GM19043 (cell line): ENCODE results near the gene MMP11.

Experiments used
- ATAC-seq: cut with Tn5 transposase; IDR thresholded peaks from one replicate; pipeline ENCODE4 v1.9.1; 2021; ENCODE audit warnings: low read depth; ENCODE audit not compliant: unreplicated experiment

The MMP11 gene

DNA sequence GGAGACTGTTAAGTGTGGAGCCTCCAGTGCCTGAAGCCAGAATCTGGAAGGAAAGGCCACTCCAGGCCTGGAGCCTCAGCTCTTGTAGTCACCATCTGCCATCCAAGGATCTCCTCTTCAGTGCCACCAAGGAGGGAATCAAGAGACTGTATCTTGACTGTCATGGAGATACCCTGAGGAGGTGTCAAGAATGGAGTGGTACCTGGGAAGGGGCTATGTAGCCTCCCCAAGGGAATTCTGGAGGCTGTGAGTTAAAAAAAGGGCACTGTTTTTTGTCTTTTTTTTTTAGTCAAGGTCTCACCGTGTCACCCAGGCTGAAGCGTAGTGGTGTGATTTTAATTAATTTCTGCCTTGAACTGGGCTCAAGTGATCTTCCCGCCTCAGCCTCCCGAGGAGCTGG, 13.1 kb upstream of the MMP11 start:
- no peak for ATAC-seq

- ATAC-seq, result no peak
Measured at GRCh38 chr22:23760056-23760455, 12.6 kb upstream of the MMP11 start.

DNA sequence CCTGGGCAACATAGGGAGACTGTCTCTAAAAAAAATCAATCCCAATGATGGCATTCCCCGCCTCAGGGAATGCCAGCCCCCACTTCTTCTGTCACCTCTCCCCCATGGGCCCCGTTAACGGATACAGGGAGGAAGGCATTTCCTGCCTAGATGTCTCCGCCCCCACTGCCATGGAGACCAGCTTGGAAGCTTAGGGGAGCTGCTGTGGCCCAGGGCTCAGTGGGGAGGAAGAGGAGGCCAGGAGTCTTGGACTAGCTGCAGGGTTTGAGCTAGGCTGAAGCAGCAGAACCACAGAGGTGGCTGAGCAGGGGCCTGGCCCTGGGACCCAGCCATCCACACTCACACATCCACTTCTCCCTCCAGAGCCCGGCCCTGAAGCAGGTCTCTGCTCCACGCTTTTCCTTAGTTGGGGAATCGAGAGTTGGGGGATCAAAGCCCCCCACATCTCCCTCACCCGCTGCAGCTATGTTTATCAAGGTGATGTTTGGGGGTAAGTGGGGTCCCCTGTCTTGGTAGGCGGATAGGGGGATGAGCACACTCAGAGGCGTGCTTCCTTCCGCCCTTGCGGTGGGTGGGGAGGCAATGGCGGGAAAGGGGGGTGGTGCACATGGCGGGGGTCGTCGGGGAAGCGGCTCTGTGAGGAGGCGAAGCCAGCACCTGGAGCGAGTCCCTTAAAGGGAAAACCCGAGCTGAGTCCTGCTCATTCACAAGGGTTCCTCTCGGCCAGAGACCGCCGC, 9.6 kb upstream of the MMP11 start, which contains the start of gene C22orf15:
TSS of gene C22orf15 (plus strand) at position 149 of the 737 bp plus-strand sequence. CDS start at position 466, 317 bp downstream.
- no peak for ATAC-seq

- no peak for ATAC-seq
Measured at GRCh38 chr22:23763579-23763945, 9.1 kb upstream of the MMP11 start.

GRCh38 chr22:23763954-23764353, 8.7 kb upstream of the MMP11 start:
- ATAC-seq, result no peak

GRCh38 chr22:23764899-23765881, 7.5 kb upstream of the MMP11 start:
- ATAC-seq, result no peak

GRCh38 chr22:23767303-23767672, 5.4 kb upstream of the MMP11 start:
- ATAC-seq, result no peak

DNA sequence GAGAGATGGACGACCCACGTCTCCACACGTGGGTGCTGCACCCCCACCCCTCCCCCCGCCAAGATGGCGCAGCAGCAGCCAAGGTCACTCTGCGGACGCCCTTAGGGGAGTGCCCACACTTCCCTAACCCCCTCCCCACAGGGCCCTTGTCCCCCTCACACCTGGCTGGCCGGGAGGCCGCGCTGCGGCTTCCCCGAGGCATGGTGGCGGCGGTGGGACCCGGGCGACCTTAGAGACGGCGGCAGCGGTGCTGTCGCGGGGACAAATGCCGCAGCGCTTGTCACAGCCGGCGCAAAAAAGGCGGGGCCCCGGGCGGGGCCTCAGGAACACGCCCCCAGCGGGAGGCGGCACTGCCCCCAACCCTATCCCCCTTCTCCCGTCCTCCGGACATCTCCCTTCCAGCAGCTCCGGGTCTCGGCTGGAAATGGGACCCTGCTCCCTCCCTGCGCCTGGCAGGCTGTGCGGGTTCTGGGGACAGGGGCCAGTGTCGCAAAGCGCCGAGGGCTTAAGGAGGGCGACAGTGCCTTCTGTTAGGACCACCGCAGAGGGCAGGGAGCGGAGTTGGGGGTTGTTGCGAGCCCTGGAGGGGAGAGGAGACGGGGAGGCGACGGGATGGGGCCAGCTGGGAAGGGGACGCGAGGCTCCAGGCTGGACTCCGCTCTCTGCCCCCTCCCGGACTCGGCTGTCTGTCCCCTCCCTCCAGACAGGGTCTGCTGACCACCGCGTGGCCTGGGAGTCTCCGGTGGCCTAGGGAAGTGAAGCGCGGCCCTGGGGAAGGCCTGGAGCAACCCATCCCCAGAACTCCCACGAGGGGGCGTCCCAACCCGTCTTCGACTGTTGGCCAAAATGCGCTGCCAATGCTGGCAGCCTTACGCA, 4.7 kb upstream of the MMP11 start, which contains the start of gene CHCHD10:
TSS of gene CHCHD10 (minus strand) at position 300 of the 876 bp plus-strand sequence. CDS start at position 202, 98 bp downstream.
- peak; percentile 44 for ATAC-seq

- ATAC-seq, result no peak
Measured at GRCh38 chr22:23769321-23769965, 3.2 kb upstream of the MMP11 start.

- ATAC-seq, result no peak
Measured at GRCh38 chr22:23772315-23772648, 367 bp upstream of the MMP11 start.

DNA sequence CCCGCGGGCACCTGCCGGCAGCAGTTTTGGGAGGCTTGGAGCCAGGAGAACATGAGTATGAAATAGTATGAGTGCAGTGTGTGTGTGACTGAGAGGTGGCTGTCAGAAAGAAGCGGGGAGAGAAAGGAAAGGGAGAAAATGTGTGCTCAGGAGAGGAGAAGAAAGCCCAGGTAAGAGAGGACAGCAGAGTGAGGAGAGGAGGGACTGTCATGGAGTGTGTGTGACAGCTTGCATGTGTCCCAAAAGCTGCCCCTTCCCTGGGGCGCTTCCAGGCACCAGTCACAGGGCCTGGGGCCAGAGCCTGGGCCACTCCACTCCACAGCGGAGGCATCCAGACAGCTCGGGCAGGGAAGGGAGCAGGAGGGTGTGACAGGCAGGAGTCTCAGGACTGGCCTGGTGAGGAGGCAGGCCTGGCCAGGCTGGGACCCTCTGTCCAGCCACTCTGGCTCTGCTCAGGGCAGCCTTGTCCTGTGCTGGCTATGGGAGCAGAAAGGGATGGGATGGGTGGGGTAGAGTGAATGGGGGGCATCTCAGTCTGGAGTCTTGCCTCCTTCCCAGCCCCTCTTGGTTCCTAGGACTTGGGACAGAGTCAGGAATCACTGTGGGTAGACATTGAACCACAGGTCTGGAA, 949 bp downstream of the MMP11 start:
- ATAC-seq, result no peak

DNA sequence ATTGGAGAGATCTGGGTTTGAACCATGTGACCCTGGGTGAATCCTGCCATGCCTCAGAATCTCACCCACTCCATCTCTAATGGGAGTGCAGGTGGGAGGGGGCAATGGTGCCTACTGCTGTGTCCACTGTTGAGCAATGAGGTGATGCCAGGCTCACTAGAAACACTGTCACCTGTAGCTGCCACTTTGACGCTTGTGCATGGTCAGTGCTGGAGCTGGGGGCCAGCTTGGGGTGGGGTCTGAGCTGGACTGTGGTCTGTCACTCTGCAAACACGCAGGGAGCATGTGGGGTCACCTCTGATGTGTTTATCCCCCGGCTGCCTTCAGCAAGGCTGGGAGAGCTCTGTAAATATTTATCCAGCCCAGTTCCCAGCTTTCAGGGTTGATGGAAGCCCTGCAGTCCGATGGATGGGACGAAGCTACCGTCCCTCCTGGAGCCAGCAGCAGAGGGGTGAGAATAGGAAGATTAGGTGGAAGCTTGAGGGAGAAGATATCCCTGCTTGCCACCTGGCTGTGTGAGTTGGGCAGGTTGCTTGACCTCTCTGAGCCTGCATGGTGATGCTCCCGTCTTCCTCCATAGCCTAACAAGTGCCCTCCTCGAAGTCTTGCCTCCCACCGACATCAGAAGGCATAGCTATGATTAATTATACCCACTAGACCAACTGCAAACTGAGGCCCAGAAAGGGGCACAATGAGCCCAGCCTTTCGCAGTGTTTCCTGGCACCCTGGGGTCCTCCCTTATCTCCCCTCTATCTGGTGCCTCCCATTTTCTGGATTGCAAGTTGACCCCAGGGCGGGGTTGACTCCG, 1.7 kb downstream of the MMP11 start:
- no peak for ATAC-seq

GRCh38 chr22:23774922-23775436, 2.3 kb downstream of the MMP11 start:
- ATAC-seq, result no peak

GRCh38 chr22:23775779-23776375, 3.2 kb downstream of the MMP11 start:
- no peak for ATAC-seq

- no peak for ATAC-seq
Measured at GRCh38 chr22:23777776-23778576, 5.3 kb downstream of the MMP11 start.

- ATAC-seq, result no peak
Measured at GRCh38 chr22:23778577-23778900, 5.9 kb downstream of the MMP11 start.

DNA sequence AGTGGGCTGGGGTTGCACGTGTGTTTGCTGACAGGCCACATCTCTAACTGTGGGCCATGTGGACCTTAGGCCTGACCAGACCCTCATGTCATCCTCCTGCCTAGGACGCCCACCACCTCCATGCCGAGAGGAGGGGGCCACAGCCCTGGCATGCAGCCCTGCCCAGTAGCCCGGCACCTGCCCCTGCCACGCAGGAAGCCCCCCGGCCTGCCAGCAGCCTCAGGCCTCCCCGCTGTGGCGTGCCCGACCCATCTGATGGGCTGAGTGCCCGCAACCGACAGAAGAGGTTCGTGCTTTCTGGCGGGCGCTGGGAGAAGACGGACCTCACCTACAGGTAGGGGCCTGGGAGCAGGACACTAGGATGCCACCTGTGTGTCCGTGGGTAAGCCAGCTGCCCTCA, 6.4 kb downstream of the MMP11 start:
- ATAC-seq, result no peak

GRCh38 chr22:23779731-23780130, 7.1 kb downstream of the MMP11 start:
- ATAC-seq, result no peak
